GM12875 (cell line): ENCODE measurements around the gene GRP.

ENCODE experiments used
- H3K4me3 ChIP-seq: one replicate; pipeline ENCODE4 v1.5.1; 2011; ENCODE audit warnings: low read depth, low read length, control low read depth
- CTCF ChIP-seq: IDR thresholded peaks from 2 replicates; pipeline ENCODE4 v1.5.1; 2011; ENCODE audit warnings: low read depth, mild to moderate bottlenecking, control low read depth, inconsistent platforms, low read length, moderate library complexity, borderline replicate concordance; ENCODE audit not compliant: insufficient read depth

The GRP gene

GRCh38 chr18:59279722-59280121 lies 59.8 kb downstream of the GRP start:
- TF ChIP-seq CTCF = no peak
- H3K4me3 ChIP-seq = no peak overlapping the region
